Activated naive CD4-positive, alpha-beta T cell treated with Interleukin-2 at 50 U/mL for 16 hours (primary cell): ENCODE measurements around the gene FBXL22.

Source experiments
- DNase-seq: peaks from one replicate; pipeline ENCODE4 v3.0.0-alpha.2; 2020

FBXL22 gene, protein sequence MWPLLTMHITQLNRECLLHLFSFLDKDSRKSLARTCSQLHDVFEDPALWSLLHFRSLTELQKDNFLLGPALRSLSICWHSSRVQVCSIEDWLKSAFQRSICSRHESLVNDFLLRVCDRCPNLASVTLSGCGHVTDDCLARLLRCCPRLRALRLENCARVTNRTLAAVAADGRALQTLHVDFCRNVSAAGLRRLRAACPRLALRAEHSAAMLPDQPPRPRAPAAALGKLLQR

DNA sequence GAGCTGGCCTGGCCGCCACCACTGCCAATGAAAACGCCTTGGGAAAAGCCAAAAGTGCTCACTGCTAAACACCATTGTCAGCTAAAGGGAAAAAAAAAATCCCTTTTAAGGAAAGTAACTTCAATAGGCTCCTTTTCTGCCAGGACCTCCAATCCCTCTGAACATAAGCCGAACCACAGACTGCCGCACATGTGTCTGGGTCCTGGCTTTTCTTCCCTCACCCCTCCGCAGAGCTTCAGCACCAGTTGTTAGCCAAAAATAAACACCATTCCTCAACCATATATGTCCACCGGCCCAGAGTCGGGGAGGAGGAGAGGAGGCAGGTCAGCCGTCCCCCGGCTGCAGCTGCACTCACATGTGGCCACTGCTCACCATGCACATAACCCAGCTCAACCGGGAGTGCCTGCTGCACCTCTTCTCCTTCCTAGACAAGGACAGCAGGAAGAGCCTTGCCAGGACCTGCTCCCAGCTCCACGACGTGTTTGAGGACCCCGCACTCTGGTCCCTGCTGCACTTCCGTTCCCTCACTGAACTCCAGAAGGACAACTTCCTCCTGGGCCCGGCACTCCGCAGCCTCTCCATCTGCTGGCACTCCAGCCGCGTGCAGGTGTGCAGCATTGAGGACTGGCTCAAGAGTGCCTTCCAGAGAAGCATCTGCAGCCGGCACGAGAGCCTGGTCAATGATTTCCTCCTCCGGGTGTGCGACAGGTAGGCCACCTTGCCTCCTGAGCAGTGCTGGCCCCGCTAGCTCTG, at the start of gene FBXL22:
FBXL22 (plus strand) TSS at position 350 of the 753 bp plus-strand sequence; CDS start at position 356, 6 bp downstream.
- DNase-seq, result no peak

- DNase-seq, result no peak
Observed at GRCh38 chr15:63551400-63551799, 45.8 kb upstream of the FBXL22 start.

DNA sequence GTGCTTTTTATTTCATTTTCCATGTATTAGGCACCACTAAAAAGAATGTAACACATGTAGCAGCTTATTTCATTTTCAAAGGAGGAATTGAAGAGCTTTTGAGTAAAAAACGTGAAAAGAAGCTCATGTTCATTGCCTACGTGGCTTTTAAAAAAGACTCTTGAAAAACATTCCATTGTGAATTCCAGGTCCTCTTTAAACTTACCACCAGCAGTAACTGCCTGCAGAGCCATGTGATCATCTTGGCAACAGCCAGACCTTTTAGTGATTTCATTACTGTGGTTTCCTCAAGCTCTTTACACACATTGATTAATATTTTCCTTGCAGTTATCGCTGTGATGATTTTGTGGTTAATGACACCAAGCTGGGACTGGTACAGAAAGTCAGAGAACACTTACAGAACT, 43.8 kb upstream of the FBXL22 start:
- DNase-seq, result no peak

DNA sequence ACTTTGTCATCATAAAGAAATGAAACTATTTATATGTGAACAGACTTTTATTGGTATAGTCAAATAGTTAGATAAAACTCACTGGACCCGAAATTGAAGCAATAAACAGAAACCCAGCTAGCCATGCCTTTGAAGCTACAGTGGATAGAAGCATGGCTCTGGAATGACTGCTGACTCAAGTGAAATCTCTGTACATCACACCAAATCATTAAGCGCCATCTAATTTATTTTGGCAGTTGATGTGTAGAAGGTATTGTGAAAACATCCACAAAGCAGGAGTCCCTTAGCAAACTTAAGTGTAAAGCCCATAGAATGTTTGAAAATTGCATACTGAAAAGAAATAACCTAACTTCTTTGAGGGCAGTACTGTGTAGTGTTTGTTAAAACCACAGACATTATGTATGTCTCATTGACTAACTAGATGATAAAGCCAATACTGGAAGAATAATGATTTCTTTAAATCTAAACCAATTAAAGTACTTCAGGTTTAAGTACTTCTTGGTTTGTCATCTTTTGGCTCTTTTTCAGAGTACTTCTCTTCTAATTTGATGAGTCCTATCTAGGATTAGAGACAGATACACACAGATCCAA, 42.8 kb upstream of the FBXL22 start:
- no peak for DNase-seq

DNA sequence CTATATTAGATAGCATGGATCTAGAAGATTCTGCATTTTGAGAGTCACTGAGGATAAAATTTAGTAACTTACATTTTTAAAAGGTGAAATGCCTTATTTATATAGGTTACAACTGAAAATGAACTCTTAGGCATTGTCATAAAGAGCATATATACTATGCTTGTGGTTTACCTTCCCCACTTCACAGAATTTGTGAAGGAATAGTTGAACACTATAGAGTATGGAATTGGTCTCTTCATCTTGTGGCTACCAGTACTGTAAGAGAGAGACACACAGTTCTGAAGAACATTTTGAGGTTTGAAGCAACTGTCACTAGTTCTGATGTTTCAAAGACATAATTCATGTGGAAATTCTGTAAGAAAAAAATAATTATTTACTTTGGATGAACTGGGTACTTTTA, 41.7 kb upstream of the FBXL22 start:
- DNase-seq, result no peak

- DNase-seq, result no peak
Observed at GRCh38 chr15:63556246-63556645, 40.9 kb upstream of the FBXL22 start.

DNA sequence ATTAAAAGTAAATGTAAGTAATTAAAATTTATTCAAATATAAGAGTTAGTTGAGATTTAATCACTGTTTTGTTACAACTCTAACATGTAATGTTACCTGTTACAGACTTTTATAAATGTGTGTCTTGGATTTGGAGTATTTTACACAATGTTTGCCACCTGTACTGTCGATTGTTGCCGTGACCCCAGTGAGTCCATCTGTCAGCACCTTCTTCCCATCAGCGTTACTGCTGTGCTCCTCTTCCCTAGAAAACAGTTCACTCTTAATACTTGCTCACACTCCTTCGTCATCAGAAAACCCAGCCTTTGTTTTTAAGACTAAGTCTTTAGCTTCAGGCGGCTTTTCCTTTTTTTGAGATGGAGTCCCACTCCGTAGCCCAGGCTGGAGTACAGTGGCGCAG, 40.5 kb upstream of the FBXL22 start:
- DNase-seq, result no peak

- DNase-seq, result no peak
Observed at GRCh38 chr15:63559753-63560152, 37.4 kb upstream of the FBXL22 start.

- DNase-seq, result peak; percentile 70
Observed at GRCh38 chr15:63560741-63561448, 36.3 kb upstream of the FBXL22 start.

DNA sequence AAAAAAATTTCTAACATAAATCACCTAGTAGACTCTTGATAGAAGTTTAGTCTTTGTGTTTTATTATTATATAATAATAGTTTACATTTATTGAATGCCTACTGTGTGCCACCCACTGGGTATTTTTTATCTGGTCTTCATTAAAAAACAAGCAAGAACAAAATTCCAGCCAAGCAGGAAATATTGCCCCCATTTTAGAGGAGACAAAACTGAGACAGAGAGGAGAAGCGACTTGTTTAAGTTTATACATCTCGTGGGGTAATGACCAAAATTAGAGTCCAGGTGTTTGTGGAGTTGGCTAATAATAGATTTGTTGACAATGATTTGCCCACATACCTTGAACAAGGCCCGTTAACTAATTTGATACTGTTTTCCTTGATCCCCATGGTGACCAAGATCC, 33.1 kb upstream of the FBXL22 start:
- DNase-seq, result no peak

GRCh38 chr15:63565536-63566186, 31.5 kb upstream of the FBXL22 start:
- no peak for DNase-seq

- no peak for DNase-seq
Observed at GRCh38 chr15:63572749-63573464, 24.3 kb upstream of the FBXL22 start.

- DNase-seq, result no peak
Observed at GRCh38 chr15:63573533-63573932, 23.7 kb upstream of the FBXL22 start.

- DNase-seq, result no peak
Observed at GRCh38 chr15:63575312-63575711, 21.9 kb upstream of the FBXL22 start.

- DNase-seq, result no peak
Observed at GRCh38 chr15:63576441-63576840, 20.7 kb upstream of the FBXL22 start.

DNA sequence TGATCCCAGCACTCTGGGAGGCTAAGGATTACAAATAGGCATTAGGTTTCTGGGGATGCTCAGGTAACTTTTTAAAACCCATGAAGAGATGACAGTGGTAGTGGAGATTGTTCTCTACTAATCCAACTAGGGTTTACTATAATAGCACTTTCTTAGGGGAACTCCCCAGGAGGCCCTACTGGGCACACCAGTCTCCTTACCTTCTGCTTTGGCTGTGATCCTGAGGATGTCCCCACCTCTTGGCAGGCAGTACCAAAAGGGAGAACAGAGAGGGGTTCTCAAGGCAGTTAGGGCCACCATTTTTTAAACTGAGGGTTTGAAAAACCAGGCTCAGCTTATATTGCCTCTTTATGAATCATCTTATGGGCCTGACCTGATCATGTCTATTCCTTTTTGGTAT, 15.0 kb upstream of the FBXL22 start:
- DNase-seq, result no peak

DNA sequence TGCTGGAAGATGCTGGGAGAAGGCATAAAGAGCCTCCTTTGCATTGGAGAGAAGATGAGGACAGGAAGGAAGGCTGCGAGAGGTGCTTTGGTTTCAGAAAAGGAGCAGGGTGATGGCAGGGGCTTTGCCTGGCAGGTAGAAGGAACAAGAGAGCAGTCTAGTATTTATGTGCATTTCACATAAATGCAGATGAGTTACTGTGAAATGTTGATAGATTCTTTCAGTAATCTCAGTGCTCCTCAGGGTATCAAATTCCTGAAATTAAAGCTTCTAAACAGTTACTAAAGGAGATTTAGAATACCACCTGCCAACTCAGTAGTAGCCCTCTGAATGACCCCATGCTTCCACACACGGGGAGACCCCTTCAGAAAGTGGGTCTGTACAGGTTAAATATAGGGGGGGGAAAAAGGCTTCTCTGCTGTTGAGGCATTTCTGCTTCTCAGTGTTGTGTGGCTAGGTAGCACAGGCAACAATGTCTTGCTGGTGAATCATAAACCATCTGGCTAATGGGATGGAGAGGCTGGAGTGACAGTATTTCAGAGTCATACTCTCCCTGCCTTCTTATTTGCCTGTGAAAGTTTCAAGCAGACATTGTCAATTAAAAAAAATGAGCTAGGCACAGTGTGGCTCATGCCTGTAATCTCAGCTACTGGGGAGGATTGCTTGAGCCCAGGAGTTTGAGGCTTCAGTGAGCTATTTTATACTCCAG, 14.3 kb upstream of the FBXL22 start:
- DNase-seq, result no peak

DNA sequence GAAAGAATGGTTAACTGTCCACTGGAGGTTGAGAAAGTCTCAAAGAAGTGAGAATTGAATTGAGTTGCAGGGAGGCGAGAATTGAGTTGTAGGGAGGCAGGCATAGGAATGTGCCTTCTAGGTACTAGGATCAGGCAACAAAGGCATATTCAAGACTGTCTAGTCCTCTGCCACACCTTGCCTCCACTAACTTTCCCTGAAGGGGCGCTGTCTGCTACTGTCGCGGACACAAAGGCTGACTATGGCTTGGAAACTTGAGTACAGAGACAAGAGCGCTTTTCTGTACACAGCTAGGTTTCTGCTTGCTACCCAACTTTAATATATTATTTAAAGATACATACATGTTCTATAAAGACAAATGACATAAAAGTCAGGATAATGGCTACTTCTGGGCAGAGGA, 10.4 kb upstream of the FBXL22 start:
- no peak for DNase-seq

DNA sequence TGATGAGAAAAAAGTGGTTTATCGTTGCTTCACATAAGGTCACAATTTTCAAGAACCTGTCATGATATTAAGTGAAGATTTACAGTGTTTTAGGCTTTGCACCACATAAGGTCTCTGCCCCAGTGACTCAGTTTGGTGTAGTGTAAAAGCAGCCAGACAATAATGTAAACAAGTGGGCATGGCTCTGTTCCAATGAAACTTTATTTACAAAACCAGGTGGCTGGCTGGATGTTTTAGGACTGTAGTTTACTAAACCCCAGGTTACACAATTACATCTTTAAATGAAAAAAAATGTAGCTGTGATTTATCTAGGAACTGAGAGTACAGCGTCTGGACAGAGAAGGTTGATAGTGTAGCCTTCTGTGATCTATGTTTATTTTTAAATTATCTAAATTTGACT, 9.7 kb upstream of the FBXL22 start:
- DNase-seq, result no peak

DNA sequence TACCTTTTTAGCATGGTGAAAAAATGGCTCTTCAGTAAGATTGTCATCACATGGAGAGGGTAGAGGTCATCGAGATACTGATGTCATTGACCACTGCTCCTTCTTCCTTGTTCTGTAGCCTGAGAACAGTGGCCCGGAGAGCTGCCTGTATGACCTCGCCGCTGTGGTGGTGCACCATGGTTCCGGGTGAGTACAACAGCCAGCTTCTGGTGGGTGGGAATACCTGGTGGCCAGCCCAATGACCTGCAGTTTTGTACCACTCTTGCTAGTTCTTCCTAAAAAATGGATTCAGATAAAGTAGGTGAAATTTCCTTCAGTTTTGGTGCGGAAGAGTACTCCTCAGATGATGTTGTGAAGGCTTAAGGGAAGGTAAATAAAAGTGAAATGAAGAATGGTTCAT, 8.4 kb upstream of the FBXL22 start:
- no peak for DNase-seq
